K562 (cell line): ENCODE results near the gene RHEB. TPM values are rescaled to one million over a fixed set of nuclear protein-coding genes. Genes with fewer than 3 reads are reported as not detected.

ENCODE experiments used
- CBFA2T3 ChIP-seq: fragments of 450-650 bp; IDR thresholded peaks from 2 replicates; pipeline ENCODE4 v1.6.1; 2017
- CBX1 ChIP-seq: sonication (generic); IDR thresholded peaks from 2 replicates; pipeline ENCODE4 v1.6.1; 2016; ENCODE audit warnings: antibody characterized with exemption, low read depth, mild to moderate bottlenecking
- CHD4 ChIP-seq: fragments of 200-600 bp; sonication (generic); IDR thresholded peaks from 3 replicates; pipeline ENCODE4 v1.6.1; 2012; ENCODE audit warnings: low read depth, mild to moderate bottlenecking, mixed read lengths, low read length, inconsistent platforms; ENCODE audit not compliant: insufficient read depth, insufficient replicate concordance, poor library complexity, severe bottlenecking
- FOXJ2 ChIP-seq: fragments of 200-800 bp; sonication (Bioruptor generic); IDR thresholded peaks from 2 replicates; pipeline ENCODE4 v1.6.1; 2016; ENCODE audit warnings: missing genetic modification characterization, missing compliant biosample characterization
- LEF1 ChIP-seq: fragments of 450-650 bp; IDR thresholded peaks from 2 replicates; pipeline ENCODE4 v1.6.1; 2016; ENCODE audit warnings: mild to moderate bottlenecking
- MCM5 ChIP-seq: fragments of 450-650 bp; IDR thresholded peaks from 2 replicates; pipeline ENCODE4 v1.6.1; 2016; ENCODE audit warnings: low read depth
- MLLT1 ChIP-seq, 2 experiments: fragments of 450-650 bp; IDR thresholded peaks; 2 replicates each; pipeline ENCODE4 v1.6.1; 2016
- MTF1 ChIP-seq: fragments of 250-450 bp; sonication (Bioruptor Pico); IDR thresholded peaks from 2 replicates; pipeline ENCODE4 v1.9.0; 2021; ENCODE audit warnings: moderate library complexity, mild to moderate bottlenecking, inconsistent platforms, borderline replicate concordance
- NCOA2 ChIP-seq, 2 experiments: fragments of 450-650 bp; IDR thresholded peaks; 2 replicates each; pipeline ENCODE4 v1.6.1; 2018; ENCODE audit warnings: mild to moderate bottlenecking in 2 of 2, moderate library complexity in 1 of 2; ENCODE audit not compliant: partially characterized antibody in 2 of 2
- NELFE ChIP-seq: IDR thresholded peaks from 2 replicates; pipeline ENCODE4 v1.6.1; 2011; ENCODE audit warnings: mild to moderate bottlenecking; ENCODE audit not compliant: insufficient read depth, insufficient read length
- NFIC ChIP-seq: fragments of 450-650 bp; IDR thresholded peaks from 2 replicates; pipeline ENCODE4 v1.6.1; 2017; ENCODE audit warnings: mild to moderate bottlenecking, inconsistent platforms
- NFIX ChIP-seq: fragments of 250-450 bp; sonication (Bioruptor Pico); IDR thresholded peaks from 2 replicates; pipeline ENCODE4 v1.4.0; 2020; ENCODE audit warnings: low read depth, mild to moderate bottlenecking, moderate library complexity
- NONO ChIP-seq, 2 experiments: fragments of 200-400 bp in 1 of 2; fragments of 450-650 bp in 1 of 2; formaldehyde crosslinking in 1 of 2; IDR thresholded peaks; 2 replicates each; pipeline ENCODE4 v1.6.1; 2017; ENCODE audit warnings: low read depth in 2 of 2, mild to moderate bottlenecking in 2 of 2, moderate library complexity in 2 of 2, low read length in 1 of 2
- PTRF ChIP-seq: fragments of 450-650 bp; IDR thresholded peaks from 2 replicates; pipeline ENCODE4 v1.6.1; 2016; ENCODE audit warnings: mild to moderate bottlenecking, missing genetic modification characterization, missing compliant biosample characterization
- SIN3A ChIP-seq, 2 experiments: fragments of 150-350 bp in 1 of 2; IDR thresholded peaks; 2 replicates each; pipeline ENCODE4 v1.6.1; 2011 to 2016; ENCODE audit warnings: borderline replicate concordance in 2 of 2, low read depth in 2 of 2, low read length in 2 of 2, mild to moderate bottlenecking in 2 of 2, moderate library complexity in 2 of 2; ENCODE audit not compliant: control insufficient read depth in 1 of 2
- VEZF1 ChIP-seq: fragments of 200-800 bp; sonication (Bioruptor generic); IDR thresholded peaks from 2 replicates; pipeline ENCODE4 v1.6.1; 2017; ENCODE audit warnings: missing genetic modification characterization, missing compliant biosample characterization
- ZC3H4 ChIP-seq: sonication (generic); formaldehyde crosslinking; IDR thresholded peaks from 2 replicates; pipeline ENCODE4 v1.9.0; 2021; ENCODE audit warnings: missing genetic modification reagents, borderline replicate concordance
- ZEB2 ChIP-seq: fragments of 450-650 bp; IDR thresholded peaks from 2 replicates; pipeline ENCODE4 v1.6.1; 2016
- ZMIZ1 ChIP-seq, 2 experiments: fragments of 150-350 bp in 1 of 2; IDR thresholded peaks; 2 replicates each; pipeline ENCODE4 v1.6.1; 2012 to 2016; ENCODE audit warnings: low read depth in 2 of 2, low read length in 2 of 2, mild to moderate bottlenecking in 1 of 2, moderate library complexity in 1 of 2
- ZNF143 ChIP-seq: sonication (generic); formaldehyde crosslinking; IDR thresholded peaks from 2 replicates; pipeline ENCODE4 v1.9.0; 2022; ENCODE audit warnings: mild to moderate bottlenecking, missing genetic modification reagents
- ZNF384 ChIP-seq: IDR thresholded peaks from 2 replicates; pipeline ENCODE4 v1.6.1; 2012; ENCODE audit warnings: low read depth, low read length, improper control_type of control experiment
- ZNF830 ChIP-seq: fragments of 250-450 bp; sonication (Bioruptor Pico); IDR thresholded peaks from 2 replicates; pipeline ENCODE4 v1.5.0; 2021; ENCODE audit warnings: mild to moderate bottlenecking
- polyA plus RNA-seq, 8 experiments: library from polyadenylated mRNA; depleted of rRNA in 4 of 8; stranded (reverse) in 5 of 8; unstranded in 3 of 8; fragments of >200 nt; fragmentation: Nextera tagmentation in 2 of 8; fragmentation: Illumina TruSeq in 1 of 8; extraction: Ambion mirVana in 2 of 8; extraction: Trizol in 1 of 8; gene quantifications; 2 replicates each; pipeline versions ENCODE4 v1.2.1 to v1.2.3, GENCODE V29; 2011 to 2014; ENCODE audit warnings: inconsistent platforms in 1 of 8, missing spikeins in 1 of 8
- total RNA-seq, 7 experiments: library from RNA; depleted of rRNA in 6 of 7; stranded (reverse); fragments of >200 nt in 6 of 7; fragmentation: Illumina TruSeq in 2 of 7; extraction: Trizol in 2 of 7; gene quantifications; 2 replicates each; pipeline versions ENCODE4 v1.2.1 to v1.2.3, GENCODE V29; 2011 to 2021; ENCODE audit warnings: low replicate concordance in 1 of 7

The RHEB gene
- total and polyA plus RNA-seq, 9 of the 15 experiments (the other 6 are each of a cell fraction or from before 2014, with no cell fraction given), result 28.5 to 249 (median 182) TPM

- TF ChIP-seq ZMIZ1 (IDR thresholded peaks at IDR 0.05; ENCODE audit: low read depth in 2 of 2, low read length in 2 of 2), result no peak
- no peak for TF ChIP-seq ZNF143 (CRISPR knock-in tag)
- TF ChIP-seq FOXJ2 (tag), result no peak; the same call in 1 of the 2 replicates
- TF ChIP-seq MLLT1 (IDR thresholded peaks at IDR 0.05), result no peak
- no peak; a peak in 2 of 4 replicates for TF ChIP-seq SIN3A (IDR thresholded peaks at IDR 0.05; ENCODE audit: borderline replicate concordance in 2 of 2, control insufficient read depth in 1 of 2, low read depth in 2 of 2, low read length in 2 of 2)
- no peak for TF ChIP-seq ZNF830 (CRISPR knock-in tag)
- TF ChIP-seq NCOA2 (IDR thresholded peaks at IDR 0.05; ENCODE audit: partially characterized antibody in 2 of 2), result no peak
- no peak for TF ChIP-seq NFIC
- no peak for TF ChIP-seq NFIX (CRISPR knock-in tag)
- no peak for TF ChIP-seq PTRF (tag)
- TF ChIP-seq CHD4, result no peak
- no peak for TF ChIP-seq ZNF384
- no peak for TF ChIP-seq MTF1 (CRISPR knock-in tag)
- TF ChIP-seq VEZF1, result no peak
- no peak for TF ChIP-seq MCM5
- no peak for TF ChIP-seq CBX1
- 0 out of 2 replicates have a peak, but pooled peaks have one; percentile 32 for TF ChIP-seq ZEB2
- TF ChIP-seq CBFA2T3, result no peak
- 0 out of 2 replicates have a peak, but pooled peaks have one; percentile 11 for TF ChIP-seq ZC3H4 (CRISPR knock-in tag)
- no peak for TF ChIP-seq NONO (IDR thresholded peaks at IDR 0.05; ENCODE audit: low read depth in 2 of 2, low read length in 1 of 2)
- TF ChIP-seq NELFE, result no peak
- no peak for TF ChIP-seq LEF1
Measured at GRCh38 chr7:151518105-151518946, 1.4 kb downstream of the RHEB start (continued).
